Cardiac fibroblast (primary cell): Measurements from ENCODE around the gene DAGLA.

Experiments used
- DNase-seq, 2 donors: peaks; one replicate each; pipeline versions ENCODE4 v3.0.0 to v3.0.0-alpha.2; 2010; ENCODE audit warnings: low read depth in 2 of 2
- H3K4me3 ChIP-seq, 2 donors: replicated peaks in 1 of 2; 1 replicate in 1 of 2; 2 replicates in 1 of 2; pipeline ENCODE4 v1.5.1; 2011; ENCODE audit warnings: low read depth in 2 of 2, low read length in 2 of 2, mild to moderate bottlenecking in 2 of 2, moderate library complexity in 1 of 2
- CTCF ChIP-seq: IDR thresholded peaks from one replicate; pipeline ENCODE4 v1.5.1; 2011; ENCODE audit warnings: low read depth, mild to moderate bottlenecking, low read length, inconsistent platforms

The DAGLA gene

DNA sequence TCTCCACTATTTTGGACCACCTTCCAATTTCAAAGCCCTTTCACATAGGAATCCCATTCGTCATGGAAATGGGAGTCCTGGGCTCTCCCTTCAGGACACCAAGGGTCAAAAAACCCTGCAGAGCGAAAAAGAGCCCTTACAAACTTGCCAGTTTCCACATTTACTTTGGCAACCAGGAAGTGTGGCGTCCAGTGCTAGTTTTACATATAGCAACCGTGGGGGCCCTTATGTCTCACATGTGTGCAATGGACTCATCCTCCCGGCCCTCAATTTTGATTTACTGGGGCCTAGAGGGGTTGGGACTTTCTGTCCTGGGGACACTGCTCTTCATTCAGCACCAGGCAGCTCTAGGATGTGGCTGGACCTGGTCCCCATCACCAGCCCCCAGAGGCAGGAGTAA, 33.7 kb downstream of the DAGLA start:
- no peak for DNase-seq
- TF ChIP-seq CTCF, result no peak
- H3K4me3 ChIP-seq, result no peak overlapping the region

DNA sequence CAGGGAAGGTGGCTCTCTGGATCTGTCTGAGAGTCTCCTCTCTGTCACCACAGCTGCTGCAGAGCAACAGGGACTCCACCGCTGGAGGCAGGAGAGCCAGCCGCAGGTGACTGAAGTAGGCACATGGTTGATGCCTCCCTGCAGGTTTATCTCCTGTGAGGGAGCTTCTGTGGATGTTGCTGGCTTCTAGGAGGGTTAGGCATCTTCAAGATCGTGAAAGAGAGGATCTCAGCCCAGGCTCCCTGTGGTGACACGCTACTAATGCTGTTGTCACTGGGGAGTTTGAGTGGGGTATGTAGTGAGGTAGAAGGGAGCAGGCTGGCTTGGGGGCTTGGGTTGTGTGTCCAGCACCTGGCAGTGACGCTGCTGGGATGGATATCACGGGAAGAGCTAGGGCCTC, 34.1 kb downstream of the DAGLA start:
- TF ChIP-seq CTCF, result no peak
- H3K4me3 ChIP-seq, result no peak overlapping the region
- DNase-seq, result no peak

GRCh38 chr11:61714916-61715315, 34.7 kb downstream of the DAGLA start:
- no peak for DNase-seq
- no peak for TF ChIP-seq CTCF
- H3K4me3 ChIP-seq, result no peak overlapping the region

- H3K4me3 ChIP-seq, result no peak overlapping the region
- TF ChIP-seq CTCF, result no peak
- DNase-seq, result no peak
Measured at GRCh38 chr11:61715867-61716266, 35.7 kb downstream of the DAGLA start.

GRCh38 chr11:61716478-61717285, 36.5 kb downstream of the DAGLA start:
- no peak for DNase-seq
- TF ChIP-seq CTCF, result no peak
- no peak overlapping the region for H3K4me3 ChIP-seq

DNA sequence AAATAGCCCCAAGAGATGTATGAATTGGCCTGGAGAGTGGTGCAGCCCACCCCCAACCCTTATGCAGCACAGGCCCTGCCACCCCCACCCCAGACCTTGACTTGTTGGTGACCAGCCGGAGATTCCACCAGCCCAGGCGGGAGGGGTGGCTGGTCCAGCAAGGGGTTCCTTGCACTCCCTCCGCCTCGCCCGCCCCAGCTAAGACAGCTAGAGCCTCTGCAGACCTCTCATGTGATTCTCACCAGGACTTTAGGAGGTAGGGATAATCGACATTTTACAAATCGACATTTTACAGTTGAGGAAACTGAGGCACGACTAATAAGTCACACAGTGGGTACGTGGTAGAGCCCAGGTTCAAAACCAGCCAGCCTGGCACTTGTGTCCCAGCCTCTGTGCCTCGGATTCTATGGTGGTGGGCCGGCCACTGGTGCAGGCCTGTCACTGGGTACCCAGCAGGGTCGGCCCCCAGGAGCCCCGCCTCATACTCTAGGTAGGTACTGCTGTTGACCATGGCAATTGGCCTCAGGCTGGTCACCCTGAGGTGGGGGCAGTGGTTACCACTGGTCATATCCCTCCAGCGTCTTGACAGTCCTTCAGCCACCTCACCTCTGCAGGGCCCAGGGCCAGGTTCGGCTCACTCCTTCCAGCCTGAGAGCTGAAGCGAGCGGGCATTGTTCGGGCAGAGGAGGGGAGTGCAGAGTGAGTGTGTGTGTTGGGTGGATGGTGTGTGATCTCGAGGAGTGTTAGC, 37.3 kb downstream of the DAGLA start:
- DNase-seq, result no peak
- no peak overlapping the region for H3K4me3 ChIP-seq

More for the DNA sequence above, 37.3 kb downstream of the DAGLA start:
- no peak for TF ChIP-seq CTCF
